Lower leg skin (tissue), 3 donors: ENCODE data around the gene OR8B12.

ENCODE experiments used
- CTCF ChIP-seq, 3 donors: fragments of 450-650 bp; IDR thresholded peaks; one replicate each; pipeline ENCODE4 v1.5.1; 2016; ENCODE audit warnings: antibody characterized with exemption in 3 of 3, mild to moderate bottlenecking in 3 of 3, moderate library complexity in 2 of 3
- POLR2A ChIP-seq, 2 donors: fragments of 450-650 bp; IDR thresholded peaks; one replicate each; pipeline ENCODE4 v1.6.1; 2016 to 2017; ENCODE audit warnings: antibody characterized with exemption in 2 of 2, mild to moderate bottlenecking in 1 of 2, moderate library complexity in 1 of 2

GRCh38 chr11:124534051-124534450, 9.4 kb downstream of the OR8B12 start:
- no peak for TF ChIP-seq CTCF (IDR thresholded peaks at IDR 0.05)
- TF ChIP-seq POLR2A (IDR thresholded peaks at IDR 0.05): no peak
